EL (cell line): ENCODE data around the gene MCL1.

Experiments
- DNase-seq: peaks from one replicate; pipeline ENCODE4 v3.0.0-alpha.2; 2016

The MCL1 gene

GRCh38 chr1:150536836-150537731 lies 42.3 kb downstream of the MCL1 start:
- DNase-seq, result peak; percentile 45

- DNase-seq, result peak; percentile 85
These were observed 43.7 kb downstream of the MCL1 start for GRCh38 chr1:150535511-150536287.

GRCh38 chr1:150534002-150534401 lies 45.4 kb downstream of the MCL1 start:
- DNase-seq, result no peak

- no peak for DNase-seq
These were observed 46.5 kb downstream of the MCL1 start for GRCh38 chr1:150532860-150533259.

- no peak for DNase-seq
These were observed 48.8 kb downstream of the MCL1 start for GRCh38 chr1:150530491-150531159.

GRCh38 chr1:150529017-150529416 lies 50.4 kb downstream of the MCL1 start:
- peak; percentile 57 for DNase-seq

GRCh38 chr1:150528196-150528595 lies 51.2 kb downstream of the MCL1 start:
- peak; percentile 77 for DNase-seq

- no peak for DNase-seq
These were observed 54.1 kb downstream of the MCL1 start for GRCh38 chr1:150525348-150525747.
